Caco-2 (cell line): ENCODE data around the gene MACROD2. TPM values are rescaled to one million over a fixed set of nuclear protein-coding genes. Genes with fewer than 3 reads are reported as not detected.

Experiments used
- BruUV-seq: library from RNA; stranded (reverse); fragments of 400-500 nt; replicated peaks from 2 replicates; lab custom pipeline; 2021; lab: Mats Ljungman, UMichigan
- CTCF ChIA-PET: fragments of 300-600 bp; sonication (Branson Sonifier 250); formaldehyde crosslinking; loops from one replicate; lab custom pipeline; 2022; ENCODE audit warnings: antibody characterized with exemption; lab: Charles Lee
- POLR2A ChIA-PET: fragments of 300-600 bp; sonication (Branson Sonifier 250); formaldehyde crosslinking; loops from one replicate; lab custom pipeline; 2022; ENCODE audit warnings: antibody characterized with exemption; lab: Charles Lee
- DNase-seq, 2 experiments: peaks; one replicate each; pipeline versions ENCODE4 v3.0.0 to v3.0.0-alpha.2; 2020 to 2022
- H3K27me3 ChIP-seq: replicated peaks from 2 replicates; pipeline ENCODE4 v1.6.0; 2011; ENCODE audit warnings: low read length; ENCODE audit not compliant: control insufficient read depth, insufficient read depth
- H3K36me3 ChIP-seq: 2 replicates; pipeline ENCODE4 v1.5.1; 2011; ENCODE audit warnings: low read length; ENCODE audit not compliant: control insufficient read depth, insufficient read depth
- H3K4me1 ChIP-seq: fragments of 250-450 bp; sonication (Bioruptor Pico); 2 replicates; pipeline ENCODE4 v1.5.1; 2020; ENCODE audit warnings: mild to moderate bottlenecking
- H3K4me3 ChIP-seq: 2 replicates; pipeline ENCODE4 v1.5.1; 2011; ENCODE audit warnings: low read depth, mild to moderate bottlenecking, control low read depth, low read length
- H3K9me3 ChIP-seq: fragments of 250-450 bp; sonication (Bioruptor Pico); 2 replicates; pipeline ENCODE4 v1.5.1; 2020; ENCODE audit warnings: mild to moderate bottlenecking, moderate library complexity
- H3K27ac Mint-ChIP-seq: one replicate; pipeline ENCODE4 v1.8.0; 2022; ENCODE audit warnings: mixed read lengths; ENCODE audit not compliant: unreplicated experiment
- H3K27me3 Mint-ChIP-seq: one replicate; pipeline ENCODE4 v1.8.0; 2022; ENCODE audit warnings: mixed read lengths; ENCODE audit not compliant: insufficient read depth, unreplicated experiment
- H3K36me3 Mint-ChIP-seq: one replicate; pipeline ENCODE4 v1.8.0; 2022; ENCODE audit warnings: mild to moderate bottlenecking, mixed read lengths; ENCODE audit not compliant: insufficient read depth, unreplicated experiment
- H3K4me1 Mint-ChIP-seq: one replicate; pipeline ENCODE4 v1.8.0; 2022; ENCODE audit warnings: low read depth, mixed read lengths; ENCODE audit not compliant: unreplicated experiment
- H3K4me3 Mint-ChIP-seq: one replicate; pipeline ENCODE4 v1.8.0; 2022; ENCODE audit warnings: mild to moderate bottlenecking, moderate library complexity, mixed read lengths; ENCODE audit not compliant: unreplicated experiment
- H3K9me3 Mint-ChIP-seq: one replicate; pipeline ENCODE4 v1.8.0; 2022; ENCODE audit warnings: mixed read lengths; ENCODE audit not compliant: unreplicated experiment
- intact Hi-C: fragments of 100-400 bp; cut with micrococcal nuclease; formaldehyde crosslinking; loops from one replicate; pipeline ENCODE4 v1.10.0; 2022; ENCODE audit not compliant: unreplicated experiment
- total RNA-seq: library from RNA; stranded (reverse); gene quantifications from 2 replicates; pipeline ENCODE4 v1.2.3, GENCODE V29; 2022
- TF ChIP-seq, protein P1 (sequence below), 2 experiments: fragments of 200-600 bp in 1 of 2; IDR thresholded peaks; 1 replicate in 1 of 2; 2 replicates in 1 of 2; pipeline versions ENCODE4 v1.5.1 to v1.8.0; 2011 to 2022; ENCODE audit warnings: antibody characterized with exemption in 1 of 2, control low read depth in 1 of 2, inconsistent platforms in 1 of 2, low read depth in 1 of 2, low read length in 1 of 2, mild to moderate bottlenecking in 1 of 2, moderate library complexity in 1 of 2; ENCODE audit not compliant: insufficient read depth in 1 of 2, severe bottlenecking in 1 of 2, unreplicated experiment in 1 of 2

The MACROD2 gene
- total RNA-seq, 1 experiment from 2014 or later, result 6.4 TPM

- Mint-ChIP-seq H3K4me3 (no peak overlapping the region), H3K36me3 (no peaks in the 10 kb centered on the region), H3K27me3 (no peaks in the 10 kb centered on the region), H3K9me3 (peaks cover 10% of the 10 kb centered on the region), H3K27ac (no peak overlapping the region), H3K4me1 (no peaks in the 10 kb centered on the region)
- Histone ChIP-seq H3K27me3 (no peaks in the 10 kb centered on the region), H3K9me3 (no peaks in the 10 kb centered on the region), H3K36me3 (no peaks in the 10 kb centered on the region), H3K4me1 (no peaks in the 10 kb centered on the region), H3K4me3 (no peak overlapping the region)
- no peak for DNase-seq
- TF ChIP-seq, protein P1, sequence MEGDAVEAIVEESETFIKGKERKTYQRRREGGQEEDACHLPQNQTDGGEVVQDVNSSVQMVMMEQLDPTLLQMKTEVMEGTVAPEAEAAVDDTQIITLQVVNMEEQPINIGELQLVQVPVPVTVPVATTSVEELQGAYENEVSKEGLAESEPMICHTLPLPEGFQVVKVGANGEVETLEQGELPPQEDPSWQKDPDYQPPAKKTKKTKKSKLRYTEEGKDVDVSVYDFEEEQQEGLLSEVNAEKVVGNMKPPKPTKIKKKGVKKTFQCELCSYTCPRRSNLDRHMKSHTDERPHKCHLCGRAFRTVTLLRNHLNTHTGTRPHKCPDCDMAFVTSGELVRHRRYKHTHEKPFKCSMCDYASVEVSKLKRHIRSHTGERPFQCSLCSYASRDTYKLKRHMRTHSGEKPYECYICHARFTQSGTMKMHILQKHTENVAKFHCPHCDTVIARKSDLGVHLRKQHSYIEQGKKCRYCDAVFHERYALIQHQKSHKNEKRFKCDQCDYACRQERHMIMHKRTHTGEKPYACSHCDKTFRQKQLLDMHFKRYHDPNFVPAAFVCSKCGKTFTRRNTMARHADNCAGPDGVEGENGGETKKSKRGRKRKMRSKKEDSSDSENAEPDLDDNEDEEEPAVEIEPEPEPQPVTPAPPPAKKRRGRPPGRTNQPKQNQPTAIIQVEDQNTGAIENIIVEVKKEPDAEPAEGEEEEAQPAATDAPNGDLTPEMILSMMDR (IDR thresholded peaks at IDR 0.05; ENCODE audit: insufficient read depth in 1 of 2, low read depth in 1 of 2, low read length in 1 of 2, severe bottlenecking in 1 of 2, unreplicated experiment in 1 of 2), result no peak
- POLR2A ChIA-PET, result no interaction called here
- no TSS peak for BruUV-seq
- CTCF ChIA-PET, result no interaction called here
- intact Hi-C loops, result no loop called here
Measured at GRCh38 chr20:14966203-14966602, 970.9 kb downstream of the MACROD2 start.

DNA sequence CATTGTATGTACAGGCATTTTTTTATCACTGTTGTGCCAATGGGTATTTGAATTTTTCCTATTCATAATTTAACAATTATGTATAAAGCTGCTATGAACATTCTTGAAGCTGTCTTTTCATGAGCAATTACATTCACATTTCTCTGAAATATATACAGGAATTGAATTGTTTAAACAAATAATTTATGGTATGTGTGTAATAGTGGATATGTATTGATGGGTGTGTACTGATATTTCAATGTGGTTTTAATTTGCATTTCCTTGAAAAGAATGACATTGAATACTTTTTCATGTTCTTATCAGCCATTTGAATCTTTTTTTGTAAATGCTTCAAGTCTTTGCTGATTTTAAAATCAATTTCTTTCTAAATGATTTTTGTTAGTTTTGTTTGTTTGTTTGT lies 971.5 kb downstream of the MACROD2 start:
- H3K36me3 Mint-ChIP-seq, result no peaks in the 10 kb centered on the region
- no peak for DNase-seq
- Histone ChIP-seq H3K9me3 (no peaks in the 10 kb centered on the region), H3K4me3 (no peak overlapping the region), H3K4me1 (no peaks in the 10 kb centered on the region), H3K27me3 (no peaks in the 10 kb centered on the region), H3K36me3 (no peaks in the 10 kb centered on the region)
- H3K27ac Mint-ChIP-seq, result no peak overlapping the region
- TF ChIP-seq, protein P1 (IDR thresholded peaks at IDR 0.05; ENCODE audit: insufficient read depth in 1 of 2, low read depth in 1 of 2, low read length in 1 of 2, severe bottlenecking in 1 of 2, unreplicated experiment in 1 of 2), result no peak
- H3K27me3 Mint-ChIP-seq, result no peaks in the 10 kb centered on the region
- CTCF ChIA-PET, result no interaction called here
- POLR2A ChIA-PET, result no interaction called here
- intact Hi-C loops, result no loop called here
- no peaks in the 10 kb centered on the region for H3K4me1 Mint-ChIP-seq
- peaks cover 10% of the 10 kb centered on the region for H3K9me3 Mint-ChIP-seq
- no TSS peak for BruUV-seq
- H3K4me3 Mint-ChIP-seq, result no peak overlapping the region

DNA sequence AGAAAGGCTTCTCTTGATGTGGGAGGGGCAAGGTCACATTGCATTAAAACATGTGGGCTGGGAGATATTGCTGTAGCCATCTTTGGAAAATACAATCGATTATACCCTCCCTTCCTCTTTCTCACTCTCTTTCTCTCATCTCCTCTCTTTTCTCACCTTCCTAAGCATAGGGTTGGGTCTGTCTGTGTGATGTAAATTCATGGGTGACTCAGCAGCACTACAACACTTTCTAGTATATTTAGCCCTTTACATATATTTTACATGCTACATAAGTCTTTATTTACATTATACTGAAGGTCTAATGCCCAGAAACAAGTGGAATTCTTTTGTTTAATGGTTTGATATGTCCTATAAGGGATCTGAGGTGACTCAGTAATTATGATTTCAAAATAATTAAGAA lies 976.9 kb downstream of the MACROD2 start:
- TF ChIP-seq, protein P1 (IDR thresholded peaks at IDR 0.05; ENCODE audit: insufficient read depth in 1 of 2, low read depth in 1 of 2, low read length in 1 of 2, severe bottlenecking in 1 of 2, unreplicated experiment in 1 of 2), result no peak
- ChIA-PET POLR2A (no interaction called here), CTCF (no interaction called here)
- H3K4me1 ChIP-seq, result no peaks in the 10 kb centered on the region
- no peak for DNase-seq
- no TSS peak for BruUV-seq
- Mint-ChIP-seq H3K4me3 (no peak overlapping the region), H3K36me3 (no peaks in the 10 kb centered on the region), H3K27me3 (no peaks in the 10 kb centered on the region), H3K4me1 (no peaks in the 10 kb centered on the region), H3K9me3 (peaks cover 24% of the 10 kb centered on the region), H3K27ac (no peak overlapping the region)
- no peaks in the 10 kb centered on the region; the same call in 1 of the 2 replicates for H3K36me3 ChIP-seq
- H3K9me3 ChIP-seq, result no peaks in the 10 kb centered on the region
- H3K27me3 ChIP-seq, result no peaks in the 10 kb centered on the region
- intact Hi-C loops, result no loop called here
- no peak overlapping the region for H3K4me3 ChIP-seq
